Measurements from ENCODE around the gene EBP.
"Not testable (repeated sequence)": the region's sequence is repeated elsewhere in the genome, so short reads cannot be mapped to it uniquely, and the experiment has no call there.

EBP gene

GRCh38 chrX:48493890-48494364 is 27.7 kb upstream of the EBP start:
- peak; percentile 50 for DNase-seq (ENCODE audit: low spot score)

GRCh38 chrX:48496660-48497059 is 24.9 kb upstream of the EBP start:
- no peak for DNase-seq (ENCODE audit: low spot score)

GRCh38 chrX:48497871-48498270 is 23.7 kb upstream of the EBP start:
- DNase-seq (ENCODE audit: low spot score), result no peak

- DNase-seq (ENCODE audit: low spot score), result peak; percentile 63
Measured at GRCh38 chrX:48498374-48498809, 23.2 kb upstream of the EBP start.

GRCh38 chrX:48504261-48504660 is 17.3 kb upstream of the EBP start:
- no peak for DNase-seq (ENCODE audit: low spot score)

- DNase-seq (ENCODE audit: low spot score), result no peak
Measured at GRCh38 chrX:48505481-48505880, 16.1 kb upstream of the EBP start.

- no peak for DNase-seq (ENCODE audit: low spot score)
Measured at GRCh38 chrX:48507246-48507645, 14.4 kb upstream of the EBP start.

- peak; percentile 95 for DNase-seq (ENCODE audit: low spot score)
Measured at GRCh38 chrX:48508400-48509244, 13.0 kb upstream of the EBP start, which contains the start of gene PORCN. Gene PORCN (plus strand): TSS chrX:48508992. CDS start chrX:48509821, 829 bp downstream.

- no peak for DNase-seq (ENCODE audit: low spot score)
Measured at GRCh38 chrX:48509245-48509590, 12.4 kb upstream of the EBP start.

GRCh38 chrX:48509619-48510018 is 12.0 kb upstream of the EBP start:
- DNase-seq (ENCODE audit: low spot score), result no peak

GRCh38 chrX:48511560-48511959 is 10.0 kb upstream of the EBP start:
- DNase-seq (ENCODE audit: low spot score), result peak; percentile 33

GRCh38 chrX:48512371-48512935 is 9.2 kb upstream of the EBP start:
- no peak for DNase-seq (ENCODE audit: low spot score)

GRCh38 chrX:48513670-48514069 is 7.9 kb upstream of the EBP start:
- DNase-seq (ENCODE audit: low spot score), result no peak

- no peak for DNase-seq (ENCODE audit: low spot score)
Measured at GRCh38 chrX:48514126-48514806, 7.3 kb upstream of the EBP start.

- DNase-seq (ENCODE audit: low spot score), result no peak
Measured at GRCh38 chrX:48514868-48515460, 6.6 kb upstream of the EBP start.

- DNase-seq (ENCODE audit: low spot score), result no peak
Measured at GRCh38 chrX:48515842-48516241, 5.8 kb upstream of the EBP start.

- no peak for DNase-seq (ENCODE audit: low spot score)
Measured at GRCh38 chrX:48516285-48516684, 5.3 kb upstream of the EBP start.

- no peak for DNase-seq (ENCODE audit: low spot score)
Measured at GRCh38 chrX:48516987-48517386, 4.6 kb upstream of the EBP start.

GRCh38 chrX:48519481-48519880 is 2.1 kb upstream of the EBP start:
- DNase-seq (ENCODE audit: low spot score), result not testable (repeated sequence)

GRCh38 chrX:48520455-48520854 is 1.2 kb upstream of the EBP start:
- no peak for DNase-seq (ENCODE audit: low spot score)

GRCh38 chrX:48520976-48521352 is 644 bp upstream of the EBP start:
- DNase-seq (ENCODE audit: low spot score), result no peak

- DNase-seq (ENCODE audit: low spot score), result no peak
Measured at GRCh38 chrX:48522291-48522690, 683 bp downstream of the EBP start.

GRCh38 chrX:48523682-48524081 is 2.1 kb downstream of the EBP start:
- DNase-seq (ENCODE audit: low spot score), result no peak
